GM18526 (cell line): Measurements from ENCODE around the gene P2RY12.

Experiments used
- POLR2A ChIP-seq: IDR thresholded peaks from 3 replicates; pipeline ENCODE4 v1.6.1; 2011; ENCODE audit not compliant: insufficient read length; ENCODE audit errors: extremely low read depth

Gene P2RY12

GRCh38 chr3:151372063-151372820 lies 12.3 kb downstream of the P2RY12 start:
- TF ChIP-seq POLR2A = no peak

GRCh38 chr3:151371526-151371925 lies 13.0 kb downstream of the P2RY12 start:
- TF ChIP-seq POLR2A = no peak

DNA sequence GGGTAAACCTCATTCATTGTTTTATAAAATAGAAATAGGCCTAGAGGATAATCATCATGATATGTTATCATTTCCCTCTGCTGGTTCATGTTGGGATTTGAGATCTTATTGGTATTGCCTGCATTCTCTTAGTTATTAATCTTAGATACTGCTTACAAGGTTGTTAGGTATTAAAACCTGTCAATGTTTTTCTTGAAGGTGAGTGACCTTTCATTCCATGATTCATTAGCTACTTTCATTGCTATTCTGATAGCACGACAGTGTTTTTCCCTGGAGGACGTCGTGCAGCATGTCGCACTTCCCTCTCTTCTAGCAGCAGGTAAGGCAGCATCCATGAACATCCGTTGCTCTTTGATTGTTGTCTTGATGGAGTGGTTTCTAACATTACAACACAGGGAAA lies 17.1 kb downstream of the P2RY12 start:
- TF ChIP-seq POLR2A = no peak

DNA sequence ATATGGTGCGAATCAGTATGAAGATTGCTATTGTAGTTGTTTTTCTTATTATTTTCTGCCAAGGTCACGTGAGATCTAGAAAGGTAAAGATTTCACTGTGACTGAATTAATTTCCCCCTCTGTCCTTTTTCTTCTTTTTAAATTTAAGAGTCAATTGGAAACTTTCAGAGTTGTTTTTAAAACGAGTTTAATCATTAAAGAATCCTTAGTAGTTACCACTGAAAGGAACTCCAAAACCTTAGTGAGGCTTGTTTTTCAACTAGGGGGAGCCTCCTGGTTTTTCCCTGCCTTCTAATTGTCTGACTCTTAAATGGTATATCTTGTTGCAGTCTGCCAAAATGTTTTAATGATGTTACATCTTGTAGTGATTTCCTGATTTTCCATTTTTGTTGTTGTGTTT lies 17.6 kb downstream of the P2RY12 start:
- TF ChIP-seq POLR2A = no peak

DNA sequence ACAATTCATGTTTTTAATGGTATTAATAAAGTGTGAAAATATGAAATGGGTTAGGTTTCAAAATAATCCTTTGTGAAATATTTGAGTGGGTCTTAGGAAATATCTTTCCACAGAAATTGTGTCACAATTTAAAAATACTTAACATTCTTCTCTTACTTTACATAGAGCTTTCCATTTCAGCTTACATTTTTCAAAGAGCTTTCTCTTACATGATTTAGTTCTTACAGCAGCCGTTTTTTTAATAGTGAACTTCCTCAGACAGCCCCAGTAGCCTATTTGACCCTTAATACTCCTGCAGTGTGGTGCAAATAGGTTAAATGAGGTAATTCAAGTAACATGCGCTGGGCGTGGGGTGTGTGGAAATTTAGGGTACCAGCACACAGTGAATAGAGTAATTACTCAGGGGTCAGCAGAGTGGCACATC lies 21.8 kb downstream of the P2RY12 start:
- TF ChIP-seq POLR2A = no peak

GRCh38 chr3:151357463-151357850 lies 27.1 kb downstream of the P2RY12 start:
- no peak for TF ChIP-seq POLR2A

GRCh38 chr3:151356794-151357462 lies 27.6 kb downstream of the P2RY12 start:
- no peak for TF ChIP-seq POLR2A

GRCh38 chr3:151351648-151352047 lies 32.9 kb downstream of the P2RY12 start:
- no peak for TF ChIP-seq POLR2A

GRCh38 chr3:151351219-151351618 lies 33.3 kb downstream of the P2RY12 start:
- TF ChIP-seq POLR2A = no peak

DNA sequence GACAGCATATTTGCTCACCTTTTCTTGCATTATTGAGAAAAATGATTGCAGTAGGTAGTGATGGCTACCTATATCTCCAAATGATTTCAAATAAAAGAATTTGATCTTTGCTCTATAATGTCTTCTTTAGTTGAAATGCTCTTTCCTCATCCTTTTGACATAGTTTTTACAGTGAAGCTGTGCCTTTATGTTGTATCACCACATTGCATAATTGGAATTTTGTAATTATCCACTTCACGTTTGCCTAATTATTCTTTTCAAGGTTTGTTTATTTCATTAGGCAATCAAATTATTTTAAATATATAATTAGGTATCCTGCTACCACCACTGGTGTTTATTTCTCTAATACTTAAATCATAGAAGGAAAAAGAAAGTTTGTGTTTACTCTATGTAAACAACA lies 33.9 kb downstream of the P2RY12 start:
- no peak for TF ChIP-seq POLR2A

GRCh38 chr3:151347432-151347831 lies 37.1 kb downstream of the P2RY12 start:
- no peak for TF ChIP-seq POLR2A

GRCh38 chr3:151346292-151346691 lies 38.3 kb downstream of the P2RY12 start:
- no peak for TF ChIP-seq POLR2A

DNA sequence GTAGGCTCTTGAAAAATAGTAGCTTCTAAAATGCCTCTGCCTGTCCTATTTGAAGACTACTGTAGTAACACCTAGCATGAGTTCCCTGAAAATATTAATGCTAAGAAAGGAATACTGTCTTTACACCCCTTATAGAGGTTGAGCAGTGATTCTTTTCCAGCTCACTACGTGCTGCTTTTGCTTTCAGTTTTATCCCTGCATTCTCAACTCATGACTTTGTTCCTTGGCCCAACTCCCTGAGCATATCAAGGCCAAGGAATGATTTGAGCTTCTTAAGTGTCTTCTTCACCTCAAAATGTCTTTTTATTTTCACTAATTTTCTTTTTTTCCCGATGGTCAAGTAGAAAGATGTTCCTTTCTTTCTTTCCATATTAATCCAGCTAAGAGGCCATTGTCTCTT lies 38.7 kb downstream of the P2RY12 start:
- no peak for TF ChIP-seq POLR2A

DNA sequence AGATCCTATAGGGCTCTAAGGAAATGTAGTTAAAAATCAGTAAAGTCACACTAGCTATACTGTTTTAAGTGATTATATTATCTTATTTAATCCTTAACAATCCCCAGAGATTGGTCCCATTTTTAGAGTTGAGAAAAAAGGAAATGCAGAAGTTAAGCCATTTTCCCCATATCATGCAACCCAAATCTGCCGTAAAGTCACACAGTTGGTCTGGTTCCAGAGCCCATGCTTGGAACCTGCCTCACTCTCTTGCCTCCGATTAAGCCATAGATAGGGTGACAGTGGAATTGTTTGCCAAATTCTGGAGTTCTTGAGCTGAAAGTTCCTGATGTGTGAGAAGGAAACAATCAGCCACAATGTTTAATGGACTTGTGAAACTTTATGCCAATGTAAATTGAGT lies 52.9 kb downstream of the P2RY12 start:
- no peak for TF ChIP-seq POLR2A

DNA sequence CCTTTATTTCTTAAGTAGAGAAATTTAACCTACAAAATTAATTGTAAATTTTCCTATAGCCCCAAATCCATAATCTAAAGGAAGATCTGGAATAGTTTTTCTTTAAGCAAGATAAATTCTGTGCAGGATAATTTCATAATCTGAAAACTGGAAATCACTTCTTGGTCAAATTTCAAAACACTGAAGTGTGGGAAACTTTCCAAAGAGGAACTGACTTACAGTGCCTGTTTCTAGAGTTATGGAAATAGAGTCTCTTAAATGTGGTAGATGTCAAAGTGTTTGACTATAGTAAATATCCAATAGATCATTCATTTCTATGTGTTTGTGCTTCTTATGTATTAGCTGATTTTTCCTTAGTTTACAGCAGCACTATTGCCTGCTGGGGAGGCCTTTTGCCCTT lies 53.7 kb downstream of the P2RY12 start:
- no peak for TF ChIP-seq POLR2A

DNA sequence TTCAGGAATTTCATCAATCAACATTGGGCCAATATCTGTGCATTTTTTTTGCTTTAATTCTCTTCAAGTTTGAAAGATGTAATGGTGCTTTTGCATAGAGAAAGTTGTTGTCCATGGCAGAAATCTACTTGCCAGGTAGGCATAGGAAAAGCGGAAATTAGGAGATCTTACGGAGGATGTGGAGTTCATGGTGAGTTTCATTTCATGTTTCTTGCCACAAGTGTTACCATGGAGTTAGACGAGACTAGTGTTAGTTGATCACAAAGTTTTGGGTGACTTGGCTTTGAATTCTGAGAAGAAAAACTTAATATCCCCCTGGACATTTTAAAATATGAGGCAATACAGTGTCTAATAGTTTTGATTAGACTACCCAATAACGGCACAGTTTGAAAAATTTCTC lies 54.2 kb downstream of the P2RY12 start:
- TF ChIP-seq POLR2A = no peak

- no peak for TF ChIP-seq POLR2A
Measured at GRCh38 chr3:151329363-151329762, 55.2 kb downstream of the P2RY12 start, which contains the start of gene P2RY13. Gene P2RY13 (minus strand): TSS chr3:151329549. CDS start chr3:151329528, 21 bp downstream.
